Left kidney (tissue), 2 donors: ENCODE results near the gene ATP5ME. TPM values are rescaled to one million over a fixed set of nuclear protein-coding genes. Genes with fewer than 3 reads are reported as not detected.
"Not testable (repeated sequence)": the region's sequence is repeated elsewhere in the genome, so short reads cannot be mapped to it uniquely, and the experiment has no call there.

Experiments used
- DNase-seq: peaks from one replicate; pipeline ENCODE4 v3.0.0-alpha.2; 2013
- polyA plus RNA-seq: library from polyadenylated mRNA; unstranded; fragments of 120-200 nt; gene quantifications from one replicate; pipeline ENCODE4 v1.2.1, GENCODE V29; 2013; ENCODE audit not compliant: insufficient read length

ATP5ME gene
- polyA plus RNA-seq, 1 donor: 212 TPM

- no peak for DNase-seq
Observed at GRCh38 chr4:673349-674091, 556 bp downstream of the ATP5ME start.

- DNase-seq: no peak
Observed at GRCh38 chr4:671769-672168, 2.3 kb downstream of the ATP5ME start.

GRCh38 chr4:669806-670559 lies 4.1 kb downstream of the ATP5ME start:
- not testable (repeated sequence) for DNase-seq

GRCh38 chr4:668219-668618 lies 5.9 kb downstream of the ATP5ME start:
- not testable (repeated sequence) for DNase-seq

GRCh38 chr4:667545-667925 lies 6.5 kb downstream of the ATP5ME start:
- DNase-seq: no peak

- DNase-seq: no peak
Observed at GRCh38 chr4:666822-667544, 7.1 kb downstream of the ATP5ME start.

GRCh38 chr4:666436-666810 lies 7.7 kb downstream of the ATP5ME start:
- no peak for DNase-seq

GRCh38 chr4:665751-666435 lies 8.2 kb downstream of the ATP5ME start:
- no peak for DNase-seq

- no peak for DNase-seq
Observed at GRCh38 chr4:665381-665750, 8.7 kb downstream of the ATP5ME start.

- DNase-seq: no peak
Observed at GRCh38 chr4:664713-665231, 9.3 kb downstream of the ATP5ME start.

GRCh38 chr4:663438-664428 lies 10.3 kb downstream of the ATP5ME start:
- DNase-seq: peak; percentile 67

- DNase-seq: no peak
Observed at GRCh38 chr4:663046-663437, 11.0 kb downstream of the ATP5ME start.

- no peak for DNase-seq
Observed at GRCh38 chr4:661881-662761, 12.0 kb downstream of the ATP5ME start.

GRCh38 chr4:661231-661630 lies 12.8 kb downstream of the ATP5ME start:
- no peak for DNase-seq

- DNase-seq: no peak
Observed at GRCh38 chr4:660401-660800, 13.7 kb downstream of the ATP5ME start.

GRCh38 chr4:659851-660250 lies 14.2 kb downstream of the ATP5ME start:
- DNase-seq: no peak

- no peak for DNase-seq
Observed at GRCh38 chr4:658681-659667, 15.1 kb downstream of the ATP5ME start.

GRCh38 chr4:657834-658667 lies 16.0 kb downstream of the ATP5ME start:
- no peak for DNase-seq
